Naive thymus-derived CD4-positive, alpha-beta T cell (primary cell): ENCODE measurements around the gene TMEM170A. TPM values are rescaled to one million over a fixed set of nuclear protein-coding genes. Genes with fewer than 3 reads are reported as not detected.
"Not testable (repeated sequence)": the region's sequence is repeated elsewhere in the genome, so short reads cannot be mapped to it uniquely, and the experiment has no call there.

Source experiments
- ATAC-seq: fragments of 150-1000 bp; cut with Tn5 transposase; 2 replicates; pipeline ENCODE4 v1.10.0; 2021; ENCODE audit warnings: mild to moderate bottlenecking, moderate library complexity
- CTCF ChIA-PET: fragments of 350-600 bp; sonication (Branson Sonifier 250); formaldehyde crosslinking; loops from one replicate; lab custom pipeline; 2021; ENCODE audit warnings: antibody characterized with exemption; lab: Charles Lee
- POLR2A ChIA-PET: fragments of 350-600 bp; sonication (Branson Sonifier 250); formaldehyde crosslinking; loops from one replicate; lab custom pipeline; 2021; ENCODE audit warnings: antibody characterized with exemption, inconsistent platforms; lab: Charles Lee
- DNase-seq, 9 donors: peaks; one replicate each; pipeline versions ENCODE4 v3.0.0 to v3.0.0-alpha.2; 2020 to 2022; ENCODE audit warnings: mixed read lengths in 1 of 9
- H3K27ac ChIP-seq: one replicate; pipeline ENCODE4 v1.7.0; 2013; ENCODE audit warnings: mild to moderate bottlenecking, low read depth, low read length, moderate library complexity
- H3K27me3 ChIP-seq, 2 donors: one replicate each; pipeline ENCODE4 v1.7.0; 2013; ENCODE audit warnings: low read length in 2 of 2, mild to moderate bottlenecking in 2 of 2, moderate library complexity in 2 of 2; ENCODE audit not compliant: control insufficient read depth in 2 of 2, insufficient read depth in 2 of 2
- H3K36me3 ChIP-seq, 3 experiments: 1 replicate in 2 of 3; 2 replicates in 1 of 3; pipeline ENCODE4 v1.7.0; 2013; ENCODE audit warnings: low read length in 3 of 3, mild to moderate bottlenecking in 3 of 3, moderate library complexity in 1 of 3; ENCODE audit not compliant: insufficient read depth in 3 of 3, control insufficient read depth in 2 of 3
- H3K4me1 ChIP-seq, 2 donors: one replicate each; pipeline ENCODE4 v1.7.0; 2013; ENCODE audit warnings: low read length in 2 of 2, mild to moderate bottlenecking in 2 of 2, moderate library complexity in 1 of 2; ENCODE audit not compliant: control insufficient read depth in 2 of 2, insufficient read depth in 2 of 2
- H3K4me3 ChIP-seq: 2 replicates; pipeline ENCODE4 v1.7.0; 2013; ENCODE audit warnings: mild to moderate bottlenecking, low read length
- H3K9me3 ChIP-seq, 3 experiments: 1 replicate in 2 of 3; 2 replicates in 1 of 3; pipeline ENCODE4 v1.7.0; 2013; ENCODE audit warnings: low read length in 3 of 3; ENCODE audit not compliant: control insufficient read depth in 2 of 3
- H3K27ac Mint-ChIP-seq, 9 donors: one replicate each; pipeline ENCODE4 v1.8.0; 2020 to 2022; ENCODE audit warnings: mixed read lengths in 9 of 9, mild to moderate bottlenecking in 8 of 9, moderate library complexity in 5 of 9, inconsistent platforms in 2 of 9
- H3K27me3 Mint-ChIP-seq, 5 donors: one replicate each; pipeline ENCODE4 v1.8.0; 2021 to 2022; ENCODE audit warnings: mixed read lengths in 5 of 5, mild to moderate bottlenecking in 1 of 5
- H3K36me3 Mint-ChIP-seq, 5 donors: one replicate each; pipeline ENCODE4 v1.8.0; 2020 to 2022; ENCODE audit warnings: mixed read lengths in 5 of 5, mild to moderate bottlenecking in 3 of 5, inconsistent platforms in 1 of 5
- H3K4me1 Mint-ChIP-seq, 7 donors: one replicate each; pipeline ENCODE4 v1.8.0; 2020 to 2022; ENCODE audit warnings: mixed read lengths in 7 of 7, mild to moderate bottlenecking in 3 of 7, inconsistent platforms in 1 of 7
- H3K4me3 Mint-ChIP-seq, 10 donors: one replicate each; pipeline ENCODE4 v1.8.0; 2020 to 2022; ENCODE audit warnings: mild to moderate bottlenecking in 10 of 10, mixed read lengths in 10 of 10, moderate library complexity in 6 of 10, inconsistent platforms in 2 of 10
- H3K9me3 Mint-ChIP-seq, 11 donors: one replicate each; pipeline ENCODE4 v1.8.0; 2020 to 2022; ENCODE audit warnings: mixed read lengths in 11 of 11, mild to moderate bottlenecking in 4 of 11, inconsistent platforms in 1 of 11, moderate library complexity in 1 of 11
- intact Hi-C, 2 donors: fragments of 100-400 bp; cut with micrococcal nuclease; formaldehyde crosslinking; loops; one replicate each; pipeline ENCODE4 v1.15.1; 2023
- polyA plus RNA-seq, 2 donors: library from polyadenylated mRNA; unstranded; fragments of 300-500 nt; fragmentation: Illumina TruSeq; gene quantifications; one replicate each; pipeline ENCODE4 v1.2.3, GENCODE V29; 2021
- total RNA-seq, 6 experiments: library from RNA in 5 of 6; stranded (reverse) in 5 of 6; gene quantifications; 1 replicate in 5 of 6; 2 replicates in 1 of 6; pipeline ENCODE4 v1.2.3 and lab custom pipeline; 2021 to 2026

TMEM170A gene
- total and polyA plus RNA-seq, 7 experiments from 2014 or later: 31.0 to 50.9 (median 35.9) TPM

DNA sequence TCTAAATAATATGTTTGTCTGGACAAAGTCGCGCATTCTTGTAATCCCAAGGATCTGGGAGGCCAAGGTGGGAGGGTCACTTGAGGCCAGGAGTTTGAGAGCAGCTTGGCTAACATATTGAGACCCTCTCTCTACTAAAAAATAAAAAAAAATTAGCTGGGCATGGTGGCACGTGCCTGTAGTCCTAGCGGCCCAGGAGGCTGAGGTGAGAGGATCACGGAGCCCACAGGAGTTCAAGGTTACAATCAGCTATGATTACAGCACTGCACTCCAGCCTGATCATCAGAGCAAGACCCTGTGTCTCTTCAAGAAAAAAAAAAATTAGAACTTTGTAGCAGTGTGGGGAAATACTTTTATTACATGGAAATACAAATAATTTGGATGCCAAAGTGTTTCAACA lies 36.9 kb upstream of the TMEM170A start:
- Histone ChIP-seq H3K4me1 (no peaks in the 10 kb centered on the region), H3K36me3 (no peaks in the 10 kb centered on the region), H3K27ac (no peak overlapping the region), H3K4me3 (no peak overlapping the region), H3K9me3 (no peaks in the 10 kb centered on the region), H3K27me3 (no peaks in the 10 kb centered on the region)
- intact Hi-C loops: no loop called here
- POLR2A ChIA-PET: no interaction called here
- CTCF ChIA-PET: no interaction called here
- H3K36me3 Mint-ChIP-seq: no peaks in the 10 kb centered on the region
- no peaks in the 10 kb centered on the region for H3K4me1 Mint-ChIP-seq
- H3K4me3 Mint-ChIP-seq: no peak overlapping the region
- DNase-seq (no peak), ATAC-seq (no peak)
- no peak overlapping the region for H3K27ac Mint-ChIP-seq
- peaks cover 5 to 29% (median 12%) of the 10 kb centered on the region in 5 donors for H3K27me3 Mint-ChIP-seq
- no peaks in the 10 kb centered on the region for H3K9me3 Mint-ChIP-seq

DNA sequence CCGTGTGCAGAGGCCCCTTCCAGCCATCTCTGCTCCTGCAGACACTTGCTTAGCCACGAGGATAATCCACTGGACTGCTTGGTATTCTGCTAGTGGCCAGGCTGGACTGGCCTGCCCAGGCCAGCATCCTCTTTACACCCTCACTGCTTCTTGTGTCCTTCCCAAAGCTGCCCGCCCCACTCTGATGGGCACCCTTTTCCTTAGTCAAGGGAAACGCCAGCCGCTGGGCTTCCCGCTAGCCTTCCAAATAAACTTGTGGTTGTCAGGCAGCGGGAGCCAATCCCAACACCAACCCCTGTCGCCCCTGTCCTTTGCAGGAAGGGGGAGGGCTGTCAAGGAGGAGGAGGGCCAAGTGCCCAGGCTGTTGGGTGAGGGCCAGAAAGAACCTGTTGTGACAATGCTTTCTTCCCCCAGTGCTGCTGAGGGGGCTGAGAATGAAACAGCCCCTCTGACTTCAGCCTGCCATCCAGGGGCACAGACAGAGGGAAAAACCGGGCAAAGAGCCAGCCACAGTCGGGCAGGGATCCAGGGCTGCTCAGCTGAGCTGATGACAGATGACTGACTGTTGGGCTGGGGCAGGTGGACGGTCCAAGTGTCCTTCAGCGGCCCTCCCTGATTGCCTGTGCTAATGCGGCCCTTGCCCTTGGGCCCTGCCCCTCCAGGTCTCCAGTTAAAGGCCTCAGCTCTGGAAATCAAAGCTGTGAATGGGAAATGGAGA lies 34.3 kb upstream of the TMEM170A start:
- H3K36me3 ChIP-seq, H3K9me3 Mint-ChIP-seq, DNase-seq, intact Hi-C loops, POLR2A ChIA-PET, H3K4me3 Mint-ChIP-seq, H3K9me3 ChIP-seq, CTCF ChIA-PET, H3K4me1 ChIP-seq, ATAC-seq, H3K27ac Mint-ChIP-seq, H3K27me3 ChIP-seq, H3K27ac ChIP-seq, H3K4me1 Mint-ChIP-seq, H3K4me3 ChIP-seq, H3K36me3 Mint-ChIP-seq: not testable (repeated sequence)
- peaks cover 9 to 37% (median 19%) of the 10 kb centered on the region in 5 donors for H3K27me3 Mint-ChIP-seq

DNA sequence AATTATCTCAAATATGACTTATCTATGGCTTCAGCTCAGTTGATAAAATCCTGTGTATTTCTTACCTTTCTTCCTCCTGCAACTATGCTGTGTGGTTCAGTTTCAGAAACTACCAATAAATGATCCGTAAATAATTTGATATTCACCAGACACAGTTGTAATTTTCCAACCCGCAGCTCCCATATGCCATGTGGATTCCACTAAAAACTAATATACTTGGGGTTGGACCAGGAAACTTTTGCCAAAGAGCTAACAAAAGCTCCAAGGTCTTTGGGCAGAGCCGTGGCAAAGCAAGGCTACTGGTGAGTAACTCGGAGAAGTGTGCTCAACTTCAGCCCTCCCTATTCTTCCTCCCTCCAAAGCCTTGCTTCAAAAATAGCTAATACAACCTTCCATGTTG lies 33.1 kb upstream of the TMEM170A start:
- intact Hi-C loops: no loop called here
- no peak overlapping the region for H3K27ac ChIP-seq
- H3K4me1 Mint-ChIP-seq: peaks cover 6 to 8% (median 7%) of the 10 kb centered on the region in 7 donors
- no peaks in the 10 kb centered on the region for H3K4me1 ChIP-seq
- no peaks in the 10 kb centered on the region for H3K36me3 ChIP-seq
- ATAC-seq (no peak), DNase-seq (no peak)
- H3K4me3 ChIP-seq: no peak overlapping the region
- peaks cover 21 to 43% (median 28%) of the 10 kb centered on the region in 5 donors for H3K27me3 Mint-ChIP-seq
- ChIA-PET CTCF (interaction anchor here (0.7 kb wide), 1 partner anchor 13 kb away, joined by 5 read pairs; no protein-coding TSS in a partner anchor), POLR2A (interaction anchor here (0.6 kb wide), 1 partner anchor 1691 kb away, joined by 5 read pairs; no protein-coding TSS in a partner anchor)
- H3K9me3 Mint-ChIP-seq: no peaks in the 10 kb centered on the region
- no peaks in the 10 kb centered on the region for H3K27me3 ChIP-seq
- H3K27ac Mint-ChIP-seq: no peak overlapping the region
- H3K36me3 Mint-ChIP-seq: no peaks in the 10 kb centered on the region
- H3K4me3 Mint-ChIP-seq: no peak overlapping the region
- no peaks in the 10 kb centered on the region for H3K9me3 ChIP-seq

DNA sequence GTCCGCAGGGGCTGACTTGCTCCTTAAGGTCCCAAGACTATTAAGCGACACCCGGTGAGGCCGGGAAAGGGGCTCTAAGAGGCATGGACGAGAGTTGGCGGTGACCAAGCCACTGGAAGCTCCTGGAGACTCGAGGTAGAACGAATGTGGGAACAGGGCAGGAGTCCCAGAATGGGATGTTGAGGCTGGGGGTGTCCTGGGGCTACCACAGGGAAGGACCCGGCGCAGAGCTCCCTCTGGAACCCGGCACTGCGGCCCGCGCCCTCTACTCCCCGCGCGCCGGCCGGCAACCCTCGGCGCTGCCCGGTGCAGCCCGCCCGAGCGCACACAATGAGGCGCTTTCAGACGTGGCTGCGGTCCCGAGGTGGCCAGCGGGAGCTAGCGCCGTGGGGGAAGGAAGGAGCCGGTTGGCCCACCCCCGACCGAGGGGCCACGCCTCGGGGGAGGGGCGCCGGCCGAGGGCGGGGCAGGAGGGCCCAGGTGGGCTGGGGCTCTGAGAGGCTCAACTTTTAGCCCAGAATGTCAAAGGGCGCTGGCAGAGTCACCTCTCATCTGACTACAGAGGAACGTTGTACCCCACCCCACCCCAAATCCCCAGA lies 30.7 kb upstream of the TMEM170A start, which contains the start of gene CHST6:
Gene CHST6, minus strand, starts transcription at position 366 of the 599 bp plus-strand sequence. CDS start 15,613 bp downstream, outside the sequence.
- no peaks in the 10 kb centered on the region for H3K36me3 ChIP-seq
- H3K36me3 Mint-ChIP-seq: no peaks in the 10 kb centered on the region
- H3K4me3 ChIP-seq: no peak within 1 kb of the TSS
- no peaks in the 10 kb centered on the region for H3K4me1 ChIP-seq
- peak within 1 kb of the TSS; percentile 56 to 80 (median 70) for H3K4me3 Mint-ChIP-seq
- no peaks in the 10 kb centered on the region for H3K27me3 ChIP-seq
- H3K27ac Mint-ChIP-seq: no peak within 1 kb of the TSS
- no peaks in the 10 kb centered on the region for H3K9me3 Mint-ChIP-seq
- intact Hi-C loops: no loop called here
- POLR2A ChIA-PET: interaction anchor here (0.5 kb wide), 1 partner anchor 494 kb away, joined by 3 read pairs; no protein-coding TSS in a partner anchor
- H3K27ac ChIP-seq: no peak within 1 kb of the TSS
- H3K4me1 Mint-ChIP-seq: peaks cover 6 to 8% (median 7%) of the 10 kb centered on the region in 7 donors
- no peaks in the 10 kb centered on the region for H3K9me3 ChIP-seq
- DNase-seq: peak in 1 of 9 donors; percentile 31
- peak; percentile 65 for ATAC-seq
- CTCF ChIA-PET: interaction anchor here (1.4 kb wide), 1 partner anchor 23 kb away, joined by 3 read pairs; no protein-coding TSS in a partner anchor
- peaks cover 21 to 35% (median 28%) of the 10 kb centered on the region in 5 donors for H3K27me3 Mint-ChIP-seq

DNA sequence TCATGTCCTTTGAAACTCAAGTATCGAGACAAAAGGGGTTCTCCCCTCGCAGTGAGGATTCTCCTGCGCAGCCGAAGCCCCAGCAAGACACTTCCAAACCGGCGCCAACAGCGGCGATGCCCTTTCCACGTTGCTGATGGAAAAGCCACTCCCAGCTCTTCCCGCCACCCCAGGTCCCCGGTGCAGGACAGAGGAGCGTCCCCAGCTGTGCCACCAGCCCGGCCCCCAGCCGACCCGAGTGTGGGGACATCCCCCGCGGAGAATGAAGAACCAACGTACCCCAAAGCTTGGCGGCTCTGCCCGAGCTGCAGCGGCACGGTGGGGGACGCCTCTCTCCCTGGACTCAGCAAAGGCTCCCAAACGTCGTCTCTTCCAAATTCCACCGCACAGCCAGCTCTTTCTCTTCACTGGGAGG lies 30.2 kb upstream of the TMEM170A start:
- H3K27ac Mint-ChIP-seq: no peak overlapping the region
- H3K36me3 Mint-ChIP-seq: no peaks in the 10 kb centered on the region
- H3K27me3 Mint-ChIP-seq: peaks cover 21 to 33% (median 28%) of the 10 kb centered on the region in 5 donors
- POLR2A ChIA-PET: interaction anchor here (0.5 kb wide), 1 partner anchor 493 kb away, joined by 3 read pairs; no protein-coding TSS in a partner anchor
- no peak for DNase-seq
- no peaks in the 10 kb centered on the region for H3K36me3 ChIP-seq
- H3K27me3 ChIP-seq: no peaks in the 10 kb centered on the region
- H3K9me3 Mint-ChIP-seq: no peaks in the 10 kb centered on the region
- H3K4me3 ChIP-seq: no peak overlapping the region
- CTCF ChIA-PET: interaction anchor here (1.4 kb wide), 1 partner anchor 23 kb away, joined by 3 read pairs; no protein-coding TSS in a partner anchor
- H3K4me1 ChIP-seq: no peaks in the 10 kb centered on the region
- H3K9me3 ChIP-seq: no peaks in the 10 kb centered on the region
- ATAC-seq: no peak
- peak overlapping the region; percentile 56 to 80 (median 70) for H3K4me3 Mint-ChIP-seq
- no peak overlapping the region for H3K27ac ChIP-seq
- intact Hi-C loops: no loop called here
- H3K4me1 Mint-ChIP-seq: peaks cover 6 to 8% (median 7%) of the 10 kb centered on the region in 7 donors

DNA sequence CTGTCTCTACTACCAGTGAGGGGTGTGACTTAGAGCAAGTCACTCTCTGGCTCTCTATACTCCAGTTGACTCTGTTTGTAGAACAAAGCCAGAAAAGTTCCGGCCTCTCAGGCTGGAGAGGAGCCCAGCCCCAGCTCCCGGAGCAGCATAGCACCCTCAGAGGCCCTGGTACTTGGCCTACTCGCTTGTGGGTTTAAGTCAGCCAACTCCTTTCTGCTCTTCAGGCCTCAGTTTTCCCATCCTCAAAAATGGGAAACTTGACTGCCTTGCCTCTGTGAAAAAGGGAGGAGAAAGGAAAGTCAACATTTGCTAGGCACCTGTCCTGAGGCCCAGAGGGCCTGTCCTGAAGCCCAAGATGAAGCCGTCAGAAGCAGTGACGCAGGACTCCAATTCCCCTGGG lies 29.7 kb upstream of the TMEM170A start:
- Histone ChIP-seq H3K27ac (no peak overlapping the region), H3K9me3 (no peaks in the 10 kb centered on the region), H3K27me3 (no peaks in the 10 kb centered on the region), H3K4me1 (no peaks in the 10 kb centered on the region), H3K36me3 (no peaks in the 10 kb centered on the region), H3K4me3 (no peak overlapping the region)
- Mint-ChIP-seq H3K36me3 (no peaks in the 10 kb centered on the region), H3K27me3 (peaks cover 21 to 33% (median 28%) of the 10 kb centered on the region in 5 donors), H3K27ac (no peak overlapping the region), H3K4me1 (peaks cover 6 to 8% (median 7%) of the 10 kb centered on the region in 7 donors), H3K4me3 (peak overlapping the region in 7 of 10 donors; percentile 59 to 80 (median 74)), H3K9me3 (no peaks in the 10 kb centered on the region)
- no peak for DNase-seq
- intact Hi-C loops: no loop called here
- CTCF ChIA-PET: interaction anchor here (1.4 kb wide), 1 partner anchor 22 kb away, joined by 3 read pairs; no protein-coding TSS in a partner anchor
- no peak for ATAC-seq
- POLR2A ChIA-PET: no interaction called here
